Stomach (tissue), 4 donors: ENCODE data around the gene HDAC2.

ENCODE experiments used
- CTCF ChIP-seq, 7 experiments: fragments of 450-650 bp in 4 of 7; fragments of 200-600 bp in 3 of 7; sonication (generic) in 3 of 7; IDR thresholded peaks; one replicate each; pipeline ENCODE4 v1.5.1; 2016 to 2019; ENCODE audit warnings: antibody characterized with exemption in 7 of 7, control low read depth in 2 of 7, mild to moderate bottlenecking in 1 of 7
- POLR2AphosphoS5 ChIP-seq, 3 donors: sonication (generic); formaldehyde crosslinking; IDR thresholded peaks; one replicate each; pipeline ENCODE4 v1.6.1; 2016; ENCODE audit warnings: antibody characterized with exemption in 3 of 3

- no peak for TF ChIP-seq CTCF (IDR thresholded peaks at IDR 0.05)
- TF ChIP-seq POLR2AphosphoS5 (IDR thresholded peaks at IDR 0.05), result no peak
Measured at GRCh38 chr6:113920663-113921267, 50.2 kb downstream of the HDAC2 start.
